ENCODE measurements around the gene AUTS2.

Gene AUTS2

GRCh38 chr7:70574970-70575799, 976.9 kb downstream of the AUTS2 start:
- in situ Hi-C loops (cut with MboI; ENCODE audit: low pct_unique_long_range_greater_than_20kb, low sequenced_read_pairs): no loop called here
- DNase-seq: no peak

GRCh38 chr7:70577078-70577477, 978.8 kb downstream of the AUTS2 start:
- no peak for DNase-seq
- in situ Hi-C loops (cut with MboI; ENCODE audit: low pct_unique_long_range_greater_than_20kb, low sequenced_read_pairs): no loop called here

GRCh38 chr7:70578131-70578530, 979.9 kb downstream of the AUTS2 start:
- DNase-seq: no peak
- in situ Hi-C loops (cut with MboI; ENCODE audit: low pct_unique_long_range_greater_than_20kb, low sequenced_read_pairs): no loop called here

- in situ Hi-C loops (cut with MboI; ENCODE audit: low pct_unique_long_range_greater_than_20kb, low sequenced_read_pairs): no loop called here
- DNase-seq: no peak
These were observed 981.3 kb downstream of the AUTS2 start for GRCh38 chr7:70579397-70580097.

GRCh38 chr7:70580161-70580560, 981.9 kb downstream of the AUTS2 start:
- in situ Hi-C loops (cut with MboI; ENCODE audit: low pct_unique_long_range_greater_than_20kb, low sequenced_read_pairs): no loop called here
- no peak for DNase-seq

GRCh38 chr7:70582927-70583895, 984.9 kb downstream of the AUTS2 start:
- in situ Hi-C loops (cut with MboI; ENCODE audit: low pct_unique_long_range_greater_than_20kb, low sequenced_read_pairs): no loop called here
- DNase-seq: no peak

GRCh38 chr7:70583965-70584883, 985.9 kb downstream of the AUTS2 start:
- in situ Hi-C loops (cut with MboI; ENCODE audit: low pct_unique_long_range_greater_than_20kb, low sequenced_read_pairs): no loop called here
- no peak for DNase-seq

- in situ Hi-C loops (cut with MboI; ENCODE audit: low pct_unique_long_range_greater_than_20kb, low sequenced_read_pairs): no loop called here
These were observed 986.8 kb downstream of the AUTS2 start for GRCh38 chr7:70585071-70585470.

GRCh38 chr7:70586822-70587221, 988.5 kb downstream of the AUTS2 start:
- no peak for DNase-seq
- in situ Hi-C loops (cut with MboI; ENCODE audit: low pct_unique_long_range_greater_than_20kb, low sequenced_read_pairs): no loop called here

More at GRCh38 chr7:70585071-70585470, 986.8 kb downstream of the AUTS2 start:
- DNase-seq: no peak

- DNase-seq: no peak
- in situ Hi-C loops (cut with MboI; ENCODE audit: low pct_unique_long_range_greater_than_20kb, low sequenced_read_pairs): no loop called here
These were observed 989.5 kb downstream of the AUTS2 start for GRCh38 chr7:70587739-70588138.

- no peak for DNase-seq
- in situ Hi-C loops (cut with MboI; ENCODE audit: low pct_unique_long_range_greater_than_20kb, low sequenced_read_pairs): no loop called here
These were observed 990.1 kb downstream of the AUTS2 start for GRCh38 chr7:70588191-70588921.

- DNase-seq: no peak
- in situ Hi-C loops (cut with MboI; ENCODE audit: low pct_unique_long_range_greater_than_20kb, low sequenced_read_pairs): no loop called here
These were observed 990.7 kb downstream of the AUTS2 start for GRCh38 chr7:70589010-70589409.

GRCh38 chr7:70589590-70589989, 991.3 kb downstream of the AUTS2 start:
- DNase-seq: no peak
- in situ Hi-C loops (cut with MboI; ENCODE audit: low pct_unique_long_range_greater_than_20kb, low sequenced_read_pairs): no loop called here

- no peak for DNase-seq
- in situ Hi-C loops (cut with MboI; ENCODE audit: low pct_unique_long_range_greater_than_20kb, low sequenced_read_pairs): no loop called here
These were observed 992.0 kb downstream of the AUTS2 start for GRCh38 chr7:70590126-70590854.

- in situ Hi-C loops (cut with MboI; ENCODE audit: low pct_unique_long_range_greater_than_20kb, low sequenced_read_pairs): no loop called here
- DNase-seq: no peak
These were observed 993.4 kb downstream of the AUTS2 start for GRCh38 chr7:70591643-70592042.

GRCh38 chr7:70592171-70592570, 993.9 kb downstream of the AUTS2 start:
- in situ Hi-C loops (cut with MboI; ENCODE audit: low pct_unique_long_range_greater_than_20kb, low sequenced_read_pairs): no loop called here
- no peak for DNase-seq

- no peak for DNase-seq
- in situ Hi-C loops (cut with MboI; ENCODE audit: low pct_unique_long_range_greater_than_20kb, low sequenced_read_pairs): no loop called here
These were observed 995.9 kb downstream of the AUTS2 start for GRCh38 chr7:70594170-70594569.

Measured in KBM-7 (cell line).